ENCODE results near the gene KCNJ12.
"Not testable (repeated sequence)": the region's sequence is repeated elsewhere in the genome, so short reads cannot be mapped to it uniquely, and the experiment has no call there.

GRCh38 chr17:21411679-21412205 lies 35.6 kb downstream of the KCNJ12 start:
- TF ChIP-seq ZNF331 (CRISPR knock-in tag; IDR thresholded peaks at IDR 0.05; ENCODE audit: low read depth); CTCF (conservative IDR thresholded peaks at IDR 0.05; ENCODE audit: low read depth in 2 of 2): not testable (repeated sequence)

All from GM23338 (cell line).